Hematopoietic multipotent progenitor cell treated with erythropoietin and hydrocortisone succinate and interleukin-3 and kit ligand, for 6 days (in vitro differentiated cells): ENCODE results near the gene UBAP1L.
"Not testable (repeated sequence)": the region's sequence is repeated elsewhere in the genome, so short reads cannot be mapped to it uniquely, and the experiment has no call there.

Experiments used
- DNase-seq: peaks from one replicate; pipeline ENCODE4 v3.0.0-alpha.2; 2015

UBAP1L gene

DNA sequence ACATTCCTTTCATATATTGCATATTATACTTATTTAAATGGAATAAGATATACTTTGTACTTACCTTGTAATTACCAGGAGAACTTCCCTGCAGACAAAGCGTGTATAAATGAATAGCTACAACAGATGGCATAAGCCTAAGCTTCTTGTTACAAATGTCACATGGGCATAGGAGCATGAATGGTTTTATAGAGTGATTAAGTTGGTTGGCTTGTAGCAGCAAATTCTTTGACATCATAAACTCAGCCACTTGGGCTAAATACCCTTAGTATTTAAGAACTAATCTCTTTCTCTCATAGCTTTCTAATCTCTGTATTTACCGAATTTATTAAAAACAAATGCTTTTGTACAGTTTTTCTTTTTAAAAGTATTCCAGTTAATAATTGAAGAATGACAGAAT is at the start of gene UBAP1L:
Gene UBAP1L, minus strand, starts transcription at position 115 of the 400 bp plus-strand sequence. CDS start 8,985 bp downstream, outside the sequence.
- DNase-seq, result no peak

DNA sequence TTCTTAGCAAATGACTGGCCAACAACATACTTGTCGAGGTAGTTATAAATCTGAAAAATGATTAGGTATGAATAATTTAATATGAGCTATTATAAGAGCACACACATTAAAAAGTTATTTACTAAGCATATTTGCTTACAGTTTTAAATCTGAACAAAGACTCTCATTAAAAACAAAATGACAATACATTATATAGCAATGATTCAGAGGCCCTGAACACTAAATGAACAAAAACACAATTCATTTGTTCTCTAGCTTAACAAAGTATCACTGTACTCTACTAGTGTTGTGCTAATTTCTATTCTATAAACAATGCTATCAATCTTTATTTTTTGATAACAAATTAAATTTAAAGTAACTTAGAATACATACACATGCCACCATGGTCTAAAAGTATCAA is 49.1 kb upstream of the UBAP1L start:
- no peak for DNase-seq

- no peak for DNase-seq
Measured at GRCh38 chr15:65163041-65163440, 48.0 kb upstream of the UBAP1L start.

GRCh38 chr15:65156692-65157091 is 41.7 kb upstream of the UBAP1L start:
- no peak for DNase-seq

DNA sequence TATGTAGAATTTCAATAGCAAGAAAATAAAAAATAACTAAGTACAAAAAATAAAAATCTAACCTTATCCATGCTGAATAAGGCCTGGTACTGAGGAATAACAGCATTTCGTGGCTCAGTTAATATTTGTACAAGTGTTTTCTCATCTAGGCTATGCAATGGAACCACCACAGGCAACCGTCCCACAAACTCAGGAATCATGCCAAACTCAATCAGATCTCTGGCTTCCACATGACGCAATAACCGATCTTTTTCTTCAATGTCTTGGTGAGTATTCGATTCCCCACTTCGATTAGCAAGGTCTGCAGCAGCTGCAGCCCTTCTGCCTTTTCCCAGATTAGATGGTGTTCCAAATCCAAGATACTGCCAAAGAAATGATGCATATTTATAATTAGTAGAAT is 39.7 kb upstream of the UBAP1L start:
- DNase-seq, result no peak

GRCh38 chr15:65147902-65148301 is 32.9 kb upstream of the UBAP1L start:
- DNase-seq, result no peak

DNA sequence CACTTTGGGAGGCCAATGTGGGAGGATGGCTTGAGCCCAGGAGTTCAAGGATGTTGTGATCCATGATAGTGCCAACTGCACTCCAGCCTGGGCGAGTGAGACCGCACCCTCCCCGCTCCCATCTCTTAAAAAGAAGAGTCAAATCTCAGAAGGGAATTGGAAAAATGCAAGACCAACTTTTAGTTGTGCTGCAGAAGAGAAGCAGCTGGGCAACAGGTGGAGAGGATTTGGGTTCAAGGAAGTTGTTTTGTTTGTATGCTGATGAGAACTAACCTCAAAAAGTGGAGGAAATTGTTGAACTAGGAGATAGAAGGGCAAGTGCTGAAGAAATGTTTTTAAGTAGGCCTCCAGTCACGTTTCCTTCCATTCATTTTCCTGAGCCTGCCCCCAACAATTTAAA is 31.4 kb upstream of the UBAP1L start:
- no peak for DNase-seq

DNA sequence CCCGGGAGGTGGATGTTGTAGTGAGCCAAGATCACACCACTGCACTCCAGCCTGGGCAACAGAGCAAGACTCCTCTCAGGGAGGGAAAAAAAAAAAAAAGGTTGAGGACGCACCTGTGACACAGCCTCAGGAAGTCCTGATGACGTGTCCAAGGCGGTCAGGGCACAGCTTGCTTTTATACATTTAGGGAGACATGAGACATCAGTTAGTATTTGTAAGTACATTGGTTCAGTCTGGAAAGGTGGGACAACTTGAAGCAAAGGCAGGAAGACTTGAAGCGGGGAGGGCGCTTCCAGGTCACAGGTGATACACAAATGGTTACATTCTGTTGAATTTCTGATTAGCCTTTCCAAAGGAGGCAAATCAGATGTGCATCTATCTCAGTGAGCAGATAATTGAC is 23.6 kb upstream of the UBAP1L start:
- not testable (repeated sequence) for DNase-seq

GRCh38 chr15:65137893-65138292 is 22.9 kb upstream of the UBAP1L start:
- not testable (repeated sequence) for DNase-seq

DNA sequence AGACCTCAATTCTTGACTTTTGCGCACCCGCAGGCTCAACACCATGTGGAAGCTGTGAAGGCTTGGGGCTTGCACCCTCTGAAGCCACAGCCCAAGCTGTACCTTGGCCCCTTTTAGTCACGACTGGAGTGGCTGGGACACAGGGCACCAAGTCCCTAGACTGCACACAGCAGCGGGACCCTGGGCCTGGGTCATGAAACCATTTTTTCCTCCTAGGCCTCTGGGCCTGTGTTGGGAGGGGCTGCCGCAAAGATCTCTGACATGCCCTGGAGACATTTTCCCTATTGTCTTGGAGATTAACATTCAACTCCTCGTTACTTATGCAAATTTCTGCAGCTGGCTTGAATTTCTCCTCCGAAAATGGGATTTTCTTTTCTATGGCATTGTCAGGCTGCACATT is 22.1 kb upstream of the UBAP1L start:
- DNase-seq, result not testable (repeated sequence)

DNA sequence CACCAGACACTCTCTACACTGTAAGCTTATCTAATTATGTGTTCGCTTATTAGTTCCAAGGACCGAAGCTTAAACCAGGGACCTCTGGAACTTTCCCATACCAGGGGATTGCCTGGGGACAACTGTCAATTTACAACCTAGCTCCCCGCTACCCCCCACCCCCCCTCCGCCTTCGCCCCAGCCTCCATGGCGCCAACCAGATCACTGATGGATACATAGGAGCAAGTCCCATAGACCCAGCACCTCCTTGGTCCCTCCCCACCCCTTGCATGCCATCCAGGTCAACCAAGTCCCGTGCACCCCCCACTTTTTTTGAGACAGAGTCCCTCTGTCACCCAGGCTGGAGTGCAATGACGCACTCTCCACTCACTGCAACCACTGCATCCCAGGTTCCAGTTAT is 19.5 kb upstream of the UBAP1L start:
- DNase-seq, result no peak

- DNase-seq, result peak; percentile 98
Measured at GRCh38 chr15:65133548-65134200, 18.7 kb upstream of the UBAP1L start, which contains the start of gene PDCD7. TSS of gene PDCD7 (minus strand) at chr15:65133808. CDS start at chr15:65133781, 27 bp downstream.

- DNase-seq, result peak; percentile 55
Measured at GRCh38 chr15:65132878-65133547, 18.0 kb upstream of the UBAP1L start.

DNA sequence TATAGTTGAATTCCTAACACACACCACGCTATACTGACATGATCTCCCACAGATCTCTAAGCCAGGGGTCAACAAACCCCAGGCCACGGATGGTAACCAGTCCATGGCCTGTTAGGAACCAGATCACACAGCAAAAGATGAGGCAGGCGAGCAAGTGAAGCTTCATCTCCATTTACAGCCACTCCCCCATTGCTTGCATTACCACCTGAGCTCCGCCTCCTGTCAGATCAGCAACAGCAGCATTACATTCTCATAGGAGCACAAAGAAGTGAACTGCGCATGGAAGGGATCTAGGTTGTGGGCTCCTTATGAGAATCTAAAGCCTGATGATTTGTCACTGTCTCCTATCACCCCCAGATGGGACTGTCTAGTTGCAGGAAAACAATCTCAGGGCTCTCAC is 15.9 kb upstream of the UBAP1L start:
- DNase-seq, result peak; percentile 27

DNA sequence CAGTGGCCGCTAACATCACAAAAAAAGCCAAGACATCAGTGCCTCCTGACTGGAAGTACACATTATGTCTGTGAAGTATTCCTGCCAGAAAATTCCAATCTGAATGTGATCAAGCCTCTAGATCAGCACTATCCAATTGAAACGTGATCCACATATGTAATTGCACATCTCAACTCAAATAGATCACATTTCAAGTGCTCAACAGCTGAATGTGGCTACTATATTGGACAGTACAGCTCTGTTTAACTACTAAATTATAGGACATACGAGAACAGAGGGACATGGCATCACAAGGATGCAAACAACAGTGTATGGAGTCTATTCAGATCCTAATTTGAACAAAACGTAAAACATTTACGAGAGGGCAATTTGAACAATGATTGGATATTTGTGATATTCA is 542 bp upstream of the UBAP1L start:
- DNase-seq, result no peak

GRCh38 chr15:65110676-65111292 is 4.2 kb downstream of the UBAP1L start:
- no peak for DNase-seq

- no peak for DNase-seq
Measured at GRCh38 chr15:65106011-65106590, 8.9 kb downstream of the UBAP1L start.

DNA sequence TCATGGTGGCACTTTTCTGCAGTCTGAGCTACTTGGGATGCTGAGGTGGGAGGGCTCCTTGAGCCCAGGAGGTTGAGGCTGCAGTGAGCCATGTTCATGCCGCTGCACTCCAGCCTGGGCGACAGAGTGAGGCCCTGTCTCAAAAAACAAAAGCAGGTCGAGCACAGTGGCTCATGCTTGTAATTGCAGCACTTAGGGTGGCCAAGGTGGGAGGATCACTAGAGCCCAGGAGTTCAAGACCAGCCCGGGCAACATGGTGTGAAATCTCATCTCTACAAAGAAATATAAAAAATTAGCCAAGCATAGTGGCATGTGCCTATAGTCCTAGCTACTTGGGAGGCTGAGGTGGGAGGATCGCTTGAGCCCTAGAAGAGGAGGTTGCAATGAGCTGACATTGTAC is 10.0 kb downstream of the UBAP1L start:
- DNase-seq, result no peak

GRCh38 chr15:65102912-65103311 is 12.1 kb downstream of the UBAP1L start:
- no peak for DNase-seq

GRCh38 chr15:65101891-65102708 is 12.9 kb downstream of the UBAP1L start:
- DNase-seq, result no peak

DNA sequence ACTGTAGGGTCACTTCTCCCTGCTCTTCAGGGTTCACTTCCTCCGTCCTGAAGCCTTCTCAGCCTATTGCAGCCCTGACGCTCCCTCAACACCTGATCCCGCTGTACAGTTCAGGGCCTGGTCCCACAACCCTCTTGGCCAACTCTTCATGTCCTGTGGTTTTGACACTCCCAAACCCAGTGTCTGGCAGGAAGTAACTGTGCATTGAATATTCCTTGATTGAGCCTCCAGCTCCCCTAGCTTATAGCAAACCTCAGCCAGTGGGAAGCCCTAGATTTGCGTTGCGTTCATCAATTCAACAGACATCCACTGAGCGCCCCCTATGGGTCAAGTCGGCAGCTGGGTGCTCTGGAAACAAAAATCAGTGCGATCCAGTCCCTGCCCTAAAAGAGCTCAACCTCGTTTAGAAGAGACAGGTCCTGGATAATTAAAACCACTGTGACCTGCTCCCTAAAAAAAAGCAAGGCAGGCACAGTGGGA is 13.5 kb downstream of the UBAP1L start:
- peak; percentile 78 for DNase-seq

GRCh38 chr15:65100442-65100841 is 14.6 kb downstream of the UBAP1L start:
- DNase-seq, result no peak

GRCh38 chr15:65099801-65100200 is 15.2 kb downstream of the UBAP1L start:
- DNase-seq, result not testable (repeated sequence)
